ENCODE results near the gene USH1G. TPM values are rescaled to one million over a fixed set of nuclear protein-coding genes. Genes with fewer than 3 reads are reported as not detected.

USH1G gene
- total RNA-seq, 2 donors from 2014 or later = not detected

DNA sequence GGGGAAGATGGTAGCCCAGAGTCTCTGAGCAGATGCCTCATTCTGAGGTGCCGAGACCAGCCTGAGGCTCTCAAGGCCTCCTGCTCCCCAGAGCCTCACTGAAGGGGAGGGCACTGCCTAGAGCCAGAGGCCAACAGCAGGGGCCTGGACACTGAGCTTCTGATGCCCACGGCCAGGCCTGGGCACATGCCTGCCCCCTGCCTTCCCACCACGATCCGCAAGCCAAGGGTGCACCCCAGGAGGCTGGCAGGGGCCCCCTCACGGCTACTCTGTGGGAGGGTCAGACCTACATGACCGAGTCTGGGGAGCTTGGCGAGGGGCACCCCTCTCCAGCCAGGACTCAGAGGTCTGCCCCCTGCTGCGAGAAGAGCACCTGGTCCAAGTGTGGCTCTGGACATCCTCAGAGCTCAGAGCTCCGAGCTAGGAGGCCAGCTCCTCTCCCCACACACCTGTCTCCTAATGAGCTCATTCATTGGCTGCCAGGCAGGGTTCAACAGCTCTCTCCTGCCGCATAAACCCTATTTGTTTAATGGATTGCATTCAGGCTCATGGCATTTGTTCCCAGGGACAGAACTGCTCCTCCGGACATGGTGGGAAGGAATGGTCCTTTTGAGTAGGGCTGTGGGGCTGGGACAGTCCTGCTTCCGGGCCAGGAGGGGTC, 26.5 kb upstream of the USH1G start:
- Mint-ChIP-seq H3K27ac (no peak overlapping the region), H3K4me3 (no peak overlapping the region), H3K4me1 (ENCODE audit: low read depth in 2 of 2) (peaks cover 0 to under 1% of the 10 kb centered on the region in 2 donors), H3K9me3 (no peaks in the 10 kb centered on the region), H3K27me3 (peaks cover 8 to 10% of the 10 kb centered on the region in 2 donors), H3K36me3 (no peaks in the 10 kb centered on the region)
- DNase-seq (ENCODE audit: low spot score) (no peak), ATAC-seq (peak in 1 of 2 donors; percentile 20)

DNA sequence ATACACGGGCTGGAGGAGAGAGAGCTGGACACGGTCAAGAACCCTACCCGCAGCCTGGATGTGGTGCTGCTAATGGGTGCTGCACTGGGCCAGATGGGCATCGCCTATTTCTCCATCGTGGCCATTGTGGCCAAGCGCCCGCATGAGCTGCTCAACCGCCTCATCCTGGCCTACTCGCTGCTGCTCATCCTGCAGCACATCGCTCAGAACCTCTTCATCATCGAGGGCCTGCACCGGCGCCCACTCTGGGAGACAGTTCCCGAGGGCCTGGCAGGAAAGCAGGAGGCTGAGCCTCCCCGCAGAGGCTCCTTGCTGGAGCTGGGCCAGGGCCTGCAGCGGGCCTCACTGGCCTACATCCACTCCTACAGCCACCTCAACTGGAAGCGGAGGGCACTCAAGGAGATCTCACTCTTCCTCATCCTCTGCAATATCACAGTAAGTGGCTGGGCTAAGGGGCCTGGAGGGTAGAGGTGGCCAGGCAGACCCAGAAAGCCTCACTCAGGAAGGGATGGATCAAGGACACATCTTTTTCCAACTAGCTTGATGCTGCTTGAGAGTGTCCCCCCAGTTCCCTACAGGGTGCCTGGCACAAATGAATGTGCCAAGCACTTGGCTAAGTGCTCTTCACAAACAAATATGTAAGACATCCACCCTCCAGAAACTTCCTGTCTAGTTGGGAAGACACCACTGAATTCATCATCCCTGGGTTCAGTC, 24.1 kb upstream of the USH1G start:
- Mint-ChIP-seq H3K4me1 (ENCODE audit: low read depth in 2 of 2) (no peaks in the 10 kb centered on the region), H3K9me3 (no peaks in the 10 kb centered on the region), H3K27ac (no peak overlapping the region), H3K4me3 (no peak overlapping the region), H3K27me3 (peaks cover 8 to 17% of the 10 kb centered on the region in 2 donors), H3K36me3 (no peaks in the 10 kb centered on the region)
- ATAC-seq = no peak
- no peak for DNase-seq (ENCODE audit: low spot score)

DNA sequence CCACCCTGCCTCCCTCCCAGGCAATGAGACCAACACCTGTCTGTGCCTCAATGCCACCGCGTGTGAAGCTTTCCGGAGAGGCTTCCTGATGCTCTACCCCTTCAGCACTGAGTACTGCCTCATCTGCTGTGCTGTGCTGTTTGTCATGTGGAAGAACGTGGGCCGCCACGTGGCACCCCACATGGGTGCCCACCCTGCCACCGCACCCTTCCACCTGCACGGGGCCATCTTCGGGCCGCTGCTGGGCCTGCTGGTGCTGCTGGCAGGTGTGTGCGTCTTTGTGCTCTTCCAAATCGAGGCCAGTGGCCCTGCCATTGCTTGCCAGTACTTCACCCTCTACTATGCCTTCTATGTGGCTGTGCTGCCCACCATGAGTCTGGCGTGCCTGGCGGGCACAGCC, 23.6 kb upstream of the USH1G start:
- Mint-ChIP-seq H3K9me3 (no peaks in the 10 kb centered on the region), H3K27me3 (peaks cover 8 to 20% of the 10 kb centered on the region in 2 donors), H3K4me1 (ENCODE audit: low read depth in 2 of 2) (no peaks in the 10 kb centered on the region), H3K36me3 (no peaks in the 10 kb centered on the region), H3K4me3 (no peak overlapping the region), H3K27ac (no peak overlapping the region)
- DNase-seq (ENCODE audit: low spot score) = no peak
- no peak for ATAC-seq

DNA sequence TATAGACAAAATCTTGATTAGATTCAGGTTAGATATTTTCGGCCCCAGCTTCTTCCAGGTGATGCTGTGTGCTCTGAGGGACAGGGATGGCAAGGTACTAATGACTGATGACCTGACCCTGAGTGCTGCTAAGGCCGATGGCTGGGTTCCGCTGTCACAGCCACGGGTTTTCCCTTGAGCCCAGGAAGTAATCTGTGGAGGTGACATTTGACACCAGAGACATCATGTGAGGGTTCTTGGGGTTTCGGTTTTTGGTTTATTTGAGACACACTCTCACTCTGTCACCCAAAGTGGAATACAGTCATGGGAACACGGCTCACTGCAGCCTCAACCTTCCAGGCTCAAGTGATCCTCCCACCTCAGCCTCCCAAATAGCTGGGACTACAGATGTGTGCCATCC, 22.5 kb upstream of the USH1G start:
- Mint-ChIP-seq H3K27me3 (peaks cover 8 to 23% of the 10 kb centered on the region in 2 donors), H3K4me1 (ENCODE audit: low read depth in 2 of 2) (no peaks in the 10 kb centered on the region), H3K36me3 (no peaks in the 10 kb centered on the region), H3K27ac (no peak overlapping the region), H3K4me3 (no peak overlapping the region), H3K9me3 (no peaks in the 10 kb centered on the region)
- DNase-seq (ENCODE audit: low spot score) = no peak
- ATAC-seq = peak in 1 of 2 donors; percentile 28

DNA sequence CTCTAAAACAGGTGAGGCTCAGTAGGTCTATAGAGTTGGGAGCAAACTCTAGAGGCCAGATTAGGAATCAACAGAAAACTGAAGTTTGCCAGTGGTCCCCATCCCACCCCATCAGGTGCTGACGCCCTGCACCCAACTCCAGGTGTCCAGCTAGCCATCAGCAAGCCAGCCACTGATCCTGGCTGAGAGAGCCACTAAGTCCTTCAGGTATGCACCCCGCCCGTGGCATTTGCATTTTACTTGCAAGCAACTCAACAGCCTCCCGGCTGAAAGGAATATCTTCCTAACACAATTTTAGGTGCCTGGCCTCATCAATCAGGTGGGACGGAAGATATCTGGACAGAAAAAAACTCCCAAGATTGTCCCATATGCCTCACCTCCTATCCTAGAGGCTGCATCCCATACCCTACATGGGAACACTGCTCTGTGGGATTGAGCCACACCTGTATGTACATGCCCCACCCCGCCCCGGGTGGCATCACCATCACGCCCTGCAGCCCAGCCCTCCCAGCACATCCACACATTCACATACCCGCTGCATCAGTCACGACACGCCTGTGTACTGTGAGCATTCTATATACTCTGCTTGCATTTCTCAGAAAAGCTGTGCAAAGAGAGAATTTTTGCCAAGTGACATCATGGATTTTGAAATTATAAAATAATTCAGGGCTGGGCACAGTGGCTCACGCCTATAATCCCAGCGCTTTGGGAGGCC, 20.9 kb upstream of the USH1G start:
- H3K4me3 Mint-ChIP-seq = no peak overlapping the region
- H3K36me3 Mint-ChIP-seq = no peaks in the 10 kb centered on the region
- H3K27me3 Mint-ChIP-seq = peaks cover 14 to 28% of the 10 kb centered on the region in 2 donors
- H3K9me3 Mint-ChIP-seq = no peaks in the 10 kb centered on the region
- H3K4me1 Mint-ChIP-seq (ENCODE audit: low read depth in 2 of 2) = no peaks in the 10 kb centered on the region
- DNase-seq (ENCODE audit: low spot score) = no peak
- ATAC-seq = no peak
- no peak overlapping the region for H3K27ac Mint-ChIP-seq

DNA sequence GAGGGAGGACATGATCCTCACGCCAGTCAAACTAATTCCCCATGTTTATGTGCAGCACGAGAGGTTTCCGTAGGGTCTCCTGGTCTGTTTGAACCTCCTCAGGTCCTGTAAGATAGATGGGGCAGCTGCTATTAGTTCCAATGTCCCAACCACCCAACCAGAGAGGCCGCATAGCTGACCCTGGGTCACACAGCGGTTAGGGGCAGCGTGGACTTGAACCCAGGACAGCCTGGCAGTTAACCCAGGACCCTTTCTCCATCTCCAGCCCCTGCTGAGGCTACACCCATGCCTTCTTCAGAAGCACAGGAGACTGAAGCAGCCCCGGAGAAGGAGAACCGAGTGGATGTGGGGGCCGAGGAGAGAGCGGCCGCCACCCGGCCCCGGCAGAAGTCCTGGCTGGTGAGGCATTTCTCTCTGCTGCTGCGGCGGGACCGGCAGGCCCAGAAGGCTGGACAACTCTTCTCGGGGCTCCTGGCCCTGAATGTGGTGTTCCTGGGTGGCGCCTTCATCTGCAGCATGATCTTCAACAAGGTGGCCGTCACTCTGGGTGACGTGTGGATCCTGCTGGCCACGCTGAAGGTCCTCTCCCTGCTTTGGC, 18.2 kb upstream of the USH1G start:
- Mint-ChIP-seq H3K36me3 (no peaks in the 10 kb centered on the region), H3K4me1 (ENCODE audit: low read depth in 2 of 2) (no peaks in the 10 kb centered on the region), H3K4me3 (no peak overlapping the region), H3K27me3 (peaks cover 35 to 46% of the 10 kb centered on the region in 2 donors), H3K27ac (no peak overlapping the region), H3K9me3 (no peaks in the 10 kb centered on the region)
- DNase-seq (ENCODE audit: low spot score) (no peak), ATAC-seq (no peak)

DNA sequence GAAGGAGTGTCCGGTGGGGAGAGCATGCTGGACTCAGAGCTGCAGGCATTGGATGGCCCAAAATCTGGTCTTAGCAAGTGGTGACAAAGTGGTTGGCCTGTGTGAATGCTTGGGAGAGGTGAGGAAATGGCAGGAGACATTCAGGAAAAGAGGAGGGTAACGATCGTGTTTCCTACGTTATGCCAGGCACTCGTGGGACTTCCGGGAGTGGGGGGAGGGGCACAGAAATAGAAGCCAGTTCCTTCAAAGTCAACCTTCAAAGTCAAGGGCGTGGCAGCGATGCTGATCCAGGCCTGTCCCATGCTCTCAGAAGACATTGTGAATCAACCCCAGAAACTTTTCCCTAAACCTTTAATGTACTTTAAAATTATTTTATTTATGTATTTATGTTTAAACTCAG, 16.5 kb upstream of the USH1G start:
- H3K9me3 Mint-ChIP-seq = no peaks in the 10 kb centered on the region
- no peak overlapping the region for H3K4me3 Mint-ChIP-seq
- no peaks in the 10 kb centered on the region for H3K36me3 Mint-ChIP-seq
- DNase-seq (ENCODE audit: low spot score) = no peak
- no peak for ATAC-seq
- H3K27me3 Mint-ChIP-seq = peaks cover 35 to 48% of the 10 kb centered on the region in 2 donors
- no peaks in the 10 kb centered on the region for H3K4me1 Mint-ChIP-seq (ENCODE audit: low read depth in 2 of 2)
- no peak overlapping the region for H3K27ac Mint-ChIP-seq

DNA sequence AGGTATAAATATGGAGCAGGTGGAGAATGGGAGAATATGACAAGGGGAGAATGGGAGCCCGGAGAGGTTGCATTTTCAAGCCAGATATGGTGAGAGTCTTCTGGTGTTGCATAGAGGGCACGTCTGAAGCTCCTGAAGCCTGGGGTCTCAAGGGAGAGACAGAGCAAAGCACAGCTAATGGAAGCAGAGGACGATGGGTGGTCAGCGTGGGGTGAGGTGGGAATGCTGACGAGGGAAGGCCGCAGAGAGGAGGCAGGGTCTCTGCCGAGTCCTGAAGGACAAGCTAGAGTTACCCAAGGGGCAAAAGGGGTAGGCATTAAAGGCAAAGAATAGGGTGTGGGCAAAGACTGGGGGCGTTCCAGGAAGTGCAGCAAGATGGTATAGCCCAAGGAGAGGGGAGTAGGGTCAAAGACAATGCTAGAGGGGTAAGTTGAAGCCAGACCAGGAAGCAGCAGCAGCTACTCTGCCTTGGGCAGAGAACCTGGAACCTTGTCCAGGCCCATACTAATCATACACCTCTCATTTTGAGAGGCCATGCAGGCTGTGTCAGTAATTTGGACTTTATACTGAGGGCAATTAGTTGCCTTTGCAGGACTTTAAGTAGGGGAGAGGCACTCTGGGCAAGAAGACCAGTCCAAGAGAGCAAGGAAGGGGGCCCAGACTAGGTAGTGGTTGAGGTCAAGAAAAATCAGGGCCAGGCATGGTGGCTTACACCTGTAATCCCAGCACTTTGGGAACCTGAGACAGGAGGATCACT, 15.3 kb upstream of the USH1G start:
- Mint-ChIP-seq H3K4me3 (no peak overlapping the region), H3K27me3 (peaks cover 36 to 48% of the 10 kb centered on the region in 2 donors), H3K36me3 (no peaks in the 10 kb centered on the region), H3K4me1 (ENCODE audit: low read depth in 2 of 2) (no peaks in the 10 kb centered on the region), H3K27ac (no peak overlapping the region), H3K9me3 (no peaks in the 10 kb centered on the region)
- no peak for DNase-seq (ENCODE audit: low spot score)
- no peak for ATAC-seq

DNA sequence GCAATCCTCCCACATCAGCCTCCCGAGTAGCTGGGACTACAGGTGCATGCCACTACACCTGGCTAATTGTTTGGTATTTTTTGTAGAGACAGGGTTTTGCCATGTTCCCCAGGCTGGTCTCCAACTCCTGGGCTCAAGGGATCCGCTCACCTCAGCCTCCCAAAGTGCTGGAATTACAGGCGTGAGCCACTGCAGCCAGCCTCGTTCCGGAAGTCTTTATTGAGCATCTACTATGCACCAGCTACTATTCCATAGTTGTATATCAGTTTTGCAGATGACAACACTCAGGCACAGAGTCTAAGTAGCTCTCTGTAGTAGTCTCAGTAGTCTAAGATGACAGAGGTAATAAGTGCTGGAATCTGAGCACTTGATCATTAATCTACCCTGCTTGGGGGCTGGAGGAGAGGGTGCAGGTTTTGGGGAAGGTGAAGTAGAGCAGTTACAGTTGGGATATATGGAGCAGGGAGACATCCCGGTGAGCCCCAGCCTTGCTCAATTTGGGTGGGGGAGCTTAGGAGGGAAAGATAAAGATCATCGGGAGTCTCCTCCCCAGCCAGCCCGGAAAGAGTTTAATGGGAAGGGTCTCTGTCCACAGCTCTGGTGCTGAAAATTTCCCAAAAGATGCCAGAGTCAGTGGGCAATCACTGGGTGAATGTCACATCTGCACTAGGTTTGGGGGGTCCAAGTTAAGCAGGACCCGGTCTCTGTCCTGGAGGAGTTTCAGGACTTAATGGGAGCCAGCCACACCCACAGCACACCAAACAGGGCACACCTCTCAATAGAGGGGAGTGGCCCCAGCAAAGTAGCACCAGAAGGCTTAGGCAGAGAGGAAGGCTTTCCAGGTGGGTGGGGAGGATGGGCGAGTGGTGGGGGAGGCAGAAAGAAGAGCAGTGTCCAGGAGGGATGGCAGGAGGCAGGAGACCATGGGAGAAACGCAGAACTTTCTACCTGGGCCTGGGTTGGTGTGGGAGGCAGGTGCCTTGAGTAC, 14.3 kb upstream of the USH1G start:
- H3K27ac Mint-ChIP-seq = no peak overlapping the region
- H3K9me3 Mint-ChIP-seq = no peaks in the 10 kb centered on the region
- DNase-seq (ENCODE audit: low spot score) (no peak), ATAC-seq (no peak)
- no peaks in the 10 kb centered on the region for H3K4me1 Mint-ChIP-seq (ENCODE audit: low read depth in 2 of 2)
- no peak overlapping the region for H3K4me3 Mint-ChIP-seq
- H3K27me3 Mint-ChIP-seq = peaks cover 36 to 46% of the 10 kb centered on the region in 2 donors
- no peaks in the 10 kb centered on the region for H3K36me3 Mint-ChIP-seq

DNA sequence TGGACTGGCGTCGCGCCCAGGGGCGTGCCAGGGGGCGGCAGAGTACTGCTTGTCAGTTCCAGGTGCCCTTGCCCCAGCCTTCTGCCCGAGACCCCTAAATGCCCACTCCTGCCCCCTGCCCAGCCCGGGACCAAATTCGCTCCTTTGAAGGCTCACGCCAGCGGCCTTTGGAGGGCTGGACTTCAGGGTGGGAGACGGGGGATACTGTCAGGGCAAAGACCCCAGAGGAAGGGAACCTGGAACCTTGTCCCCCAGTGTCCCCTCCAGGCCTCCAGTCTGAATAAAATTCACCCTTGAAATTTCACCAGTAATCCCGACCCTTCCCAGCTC, 13.4 kb upstream of the USH1G start:
- H3K4me1 Mint-ChIP-seq (ENCODE audit: low read depth in 2 of 2) = no peaks in the 10 kb centered on the region
- H3K36me3 Mint-ChIP-seq = no peaks in the 10 kb centered on the region
- H3K27me3 Mint-ChIP-seq = peaks cover 37 to 46% of the 10 kb centered on the region in 2 donors
- ATAC-seq (no peak), DNase-seq (ENCODE audit: low spot score) (no peak)
- H3K4me3 Mint-ChIP-seq = no peak overlapping the region
- H3K9me3 Mint-ChIP-seq = no peaks in the 10 kb centered on the region
- no peak overlapping the region for H3K27ac Mint-ChIP-seq

DNA sequence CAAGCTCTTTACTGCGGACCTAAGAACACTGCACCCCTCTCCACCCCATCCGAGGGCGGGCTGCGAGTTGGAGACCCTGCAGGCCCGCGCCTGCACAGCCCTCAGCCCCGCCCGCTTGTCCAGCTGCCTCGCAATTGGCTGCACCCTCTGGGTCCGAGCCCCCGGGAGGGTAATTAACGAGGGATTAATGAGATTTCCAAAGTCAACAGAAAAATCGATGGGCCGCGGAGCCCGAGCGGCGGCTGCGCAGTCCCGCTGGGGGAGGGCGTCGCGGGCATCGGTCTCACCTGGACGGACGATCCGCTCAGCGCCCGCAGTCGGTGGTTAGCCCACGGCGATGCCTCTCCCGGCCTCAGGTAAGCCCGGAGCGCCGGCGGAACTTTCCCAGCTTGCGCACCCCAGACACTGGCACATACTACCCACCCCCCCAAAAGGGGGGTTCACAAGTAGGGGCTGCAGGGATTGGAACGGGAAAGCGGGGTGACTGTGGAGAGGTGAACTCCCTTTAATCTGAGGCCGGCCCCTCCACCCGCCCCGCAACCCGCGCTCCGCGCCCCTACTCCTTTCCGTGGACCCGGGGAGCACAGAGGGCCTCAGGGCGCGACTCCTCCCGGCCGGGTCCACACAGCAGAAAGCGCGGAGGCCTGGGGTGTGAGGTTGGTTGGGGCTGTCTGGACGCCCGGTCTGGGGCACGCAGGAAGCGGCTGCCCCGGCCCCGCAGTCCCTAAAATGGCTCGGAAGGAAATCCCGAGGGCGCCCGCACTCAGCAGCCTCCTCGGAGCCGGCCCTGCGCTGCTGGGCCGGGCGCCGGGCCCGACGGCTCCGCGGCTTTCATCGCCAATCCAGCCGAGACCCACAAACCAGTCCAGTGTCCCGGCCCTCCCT, 12.8 kb upstream of the USH1G start, which contains the start of gene OTOP3:
OTOP3 (plus strand) TSS at position 314 of the 885 bp plus-strand sequence; CDS start at position 338, 24 bp downstream.
- peaks cover 43 to 50% of the 10 kb centered on the region in 2 donors for H3K27me3 Mint-ChIP-seq
- no peaks in the 10 kb centered on the region for H3K36me3 Mint-ChIP-seq
- DNase-seq (ENCODE audit: low spot score) = no peak
- ATAC-seq = no peak
- no peak within 1 kb of the TSS for H3K4me3 Mint-ChIP-seq
- H3K4me1 Mint-ChIP-seq (ENCODE audit: low read depth in 2 of 2) = peaks cover 0 to 4% of the 10 kb centered on the region in 2 donors
- no peaks in the 10 kb centered on the region for H3K9me3 Mint-ChIP-seq
- no peak within 1 kb of the TSS for H3K27ac Mint-ChIP-seq

DNA sequence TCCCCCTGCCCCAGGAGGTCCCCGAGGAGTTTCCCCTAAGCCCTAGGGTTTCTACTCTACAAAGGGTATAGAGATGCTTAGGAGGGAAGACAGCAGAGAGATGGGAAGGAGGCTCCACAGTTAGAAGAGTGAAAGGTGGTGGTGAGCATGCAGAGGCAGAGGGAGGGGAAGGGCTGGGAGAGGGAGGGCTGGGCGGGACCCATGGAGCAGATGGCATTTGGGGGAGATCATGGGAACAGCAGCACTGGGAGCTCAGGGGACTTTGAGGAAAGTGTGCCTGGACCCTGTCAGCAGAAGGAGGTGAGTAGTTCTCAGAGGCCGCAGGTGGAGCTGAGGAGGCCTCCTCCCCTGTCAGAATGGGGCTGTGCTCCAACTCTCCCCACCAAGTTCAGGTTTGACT, 12.0 kb upstream of the USH1G start:
- peaks cover 48 to 54% of the 10 kb centered on the region in 2 donors for H3K27me3 Mint-ChIP-seq
- no peaks in the 10 kb centered on the region for H3K36me3 Mint-ChIP-seq
- H3K4me1 Mint-ChIP-seq (ENCODE audit: low read depth in 2 of 2) = peaks cover 0 to 4% of the 10 kb centered on the region in 2 donors
- H3K9me3 Mint-ChIP-seq = no peaks in the 10 kb centered on the region
- ATAC-seq = no peak
- DNase-seq (ENCODE audit: low spot score) = no peak
- no peak overlapping the region for H3K27ac Mint-ChIP-seq
- H3K4me3 Mint-ChIP-seq = no peak overlapping the region
